GM12873 (cell line): ENCODE data around the gene FBRSL1.

Source experiments
- CTCF ChIP-seq: IDR thresholded peaks from 2 replicates; pipeline ENCODE4 v1.5.1; 2012; ENCODE audit warnings: low read depth, mild to moderate bottlenecking, moderate library complexity, low read length, control low read depth; ENCODE audit not compliant: insufficient read depth; ENCODE audit errors: missing control alignments

FBRSL1 gene

GRCh38 chr12:132527186-132527882, 37.4 kb downstream of the FBRSL1 start:
- TF ChIP-seq CTCF, result no peak

- no peak for TF ChIP-seq CTCF
These were observed 37.9 kb downstream of the FBRSL1 start for GRCh38 chr12:132527883-132528264.

GRCh38 chr12:132528564-132529106, 38.7 kb downstream of the FBRSL1 start:
- no peak for TF ChIP-seq CTCF

- no peak for TF ChIP-seq CTCF
These were observed 39.3 kb downstream of the FBRSL1 start for GRCh38 chr12:132529156-132529839.

- no peak for TF ChIP-seq CTCF
These were observed 40.0 kb downstream of the FBRSL1 start for GRCh38 chr12:132529906-132530305.

- no peak for TF ChIP-seq CTCF
These were observed 40.5 kb downstream of the FBRSL1 start for GRCh38 chr12:132530447-132530846.

GRCh38 chr12:132530851-132531250, 40.9 kb downstream of the FBRSL1 start:
- no peak for TF ChIP-seq CTCF
